Breast epithelium (tissue), 3 donors: ENCODE data around the gene CBFA2T2.

ENCODE experiments used
- CTCF ChIP-seq, 3 donors: fragments of 450-650 bp; IDR thresholded peaks; one replicate each; pipeline ENCODE4 v1.5.1; 2016 to 2017; ENCODE audit warnings: antibody characterized with exemption in 3 of 3, mild to moderate bottlenecking in 3 of 3, moderate library complexity in 3 of 3
- POLR2A ChIP-seq: fragments of 450-650 bp; IDR thresholded peaks from one replicate; pipeline ENCODE4 v1.6.1; 2016; ENCODE audit warnings: antibody characterized with exemption, mild to moderate bottlenecking, moderate library complexity
- POLR2AphosphoS5 ChIP-seq, 3 donors: sonication (generic); formaldehyde crosslinking; IDR thresholded peaks; one replicate each; pipeline ENCODE4 v1.6.1; 2017; ENCODE audit warnings: antibody characterized with exemption in 3 of 3

- TF ChIP-seq POLR2A (no peak), CTCF (IDR thresholded peaks at IDR 0.05) (no peak), POLR2AphosphoS5 (IDR thresholded peaks at IDR 0.05) (no peak)
Measured at GRCh38 chr20:33660685-33661058, 170.8 kb downstream of the CBFA2T2 start.
